ENCODE results near the gene ZNF592.

Gene ZNF592

DNA sequence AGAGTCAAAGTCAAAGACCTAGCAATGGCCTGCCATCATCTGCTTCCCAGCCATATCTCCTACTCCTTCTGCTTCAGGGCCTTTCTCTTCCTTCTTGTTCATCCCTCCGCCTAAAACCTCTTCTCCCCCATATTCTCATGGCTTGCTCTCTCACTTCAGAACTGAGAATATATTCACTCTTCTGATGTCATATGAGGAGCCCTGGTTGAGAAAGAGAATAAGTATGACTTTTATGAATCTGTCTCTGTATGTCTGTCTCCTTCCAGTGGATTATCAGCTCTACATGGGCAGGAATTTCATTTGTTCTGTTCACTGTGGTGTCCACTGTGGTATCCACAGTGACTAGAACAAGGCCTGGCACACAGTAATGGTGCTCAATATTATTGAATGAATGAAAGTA, 11.8 kb downstream of the ZNF592 start:
- DNase-seq (ENCODE audit: low spot score) = no peak
- TF ChIP-seq, protein P1, sequence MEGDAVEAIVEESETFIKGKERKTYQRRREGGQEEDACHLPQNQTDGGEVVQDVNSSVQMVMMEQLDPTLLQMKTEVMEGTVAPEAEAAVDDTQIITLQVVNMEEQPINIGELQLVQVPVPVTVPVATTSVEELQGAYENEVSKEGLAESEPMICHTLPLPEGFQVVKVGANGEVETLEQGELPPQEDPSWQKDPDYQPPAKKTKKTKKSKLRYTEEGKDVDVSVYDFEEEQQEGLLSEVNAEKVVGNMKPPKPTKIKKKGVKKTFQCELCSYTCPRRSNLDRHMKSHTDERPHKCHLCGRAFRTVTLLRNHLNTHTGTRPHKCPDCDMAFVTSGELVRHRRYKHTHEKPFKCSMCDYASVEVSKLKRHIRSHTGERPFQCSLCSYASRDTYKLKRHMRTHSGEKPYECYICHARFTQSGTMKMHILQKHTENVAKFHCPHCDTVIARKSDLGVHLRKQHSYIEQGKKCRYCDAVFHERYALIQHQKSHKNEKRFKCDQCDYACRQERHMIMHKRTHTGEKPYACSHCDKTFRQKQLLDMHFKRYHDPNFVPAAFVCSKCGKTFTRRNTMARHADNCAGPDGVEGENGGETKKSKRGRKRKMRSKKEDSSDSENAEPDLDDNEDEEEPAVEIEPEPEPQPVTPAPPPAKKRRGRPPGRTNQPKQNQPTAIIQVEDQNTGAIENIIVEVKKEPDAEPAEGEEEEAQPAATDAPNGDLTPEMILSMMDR (IDR thresholded peaks at IDR 0.05; ENCODE audit: extremely low read depth, missing control alignments) = no peak

- DNase-seq (ENCODE audit: low spot score) = peak; percentile 42
Observed at GRCh38 chr15:84761607-84762131, 13.3 kb downstream of the ZNF592 start.

GRCh38 chr15:84762840-84763572, 14.6 kb downstream of the ZNF592 start:
- no peak for DNase-seq (ENCODE audit: low spot score)
- TF ChIP-seq, protein P1 (IDR thresholded peaks at IDR 0.05; ENCODE audit: extremely low read depth, missing control alignments) = no peak

More at GRCh38 chr15:84761607-84762131, 13.3 kb downstream of the ZNF592 start:
- TF ChIP-seq, protein P1 (IDR thresholded peaks at IDR 0.05; ENCODE audit: extremely low read depth, missing control alignments) = no peak

DNA sequence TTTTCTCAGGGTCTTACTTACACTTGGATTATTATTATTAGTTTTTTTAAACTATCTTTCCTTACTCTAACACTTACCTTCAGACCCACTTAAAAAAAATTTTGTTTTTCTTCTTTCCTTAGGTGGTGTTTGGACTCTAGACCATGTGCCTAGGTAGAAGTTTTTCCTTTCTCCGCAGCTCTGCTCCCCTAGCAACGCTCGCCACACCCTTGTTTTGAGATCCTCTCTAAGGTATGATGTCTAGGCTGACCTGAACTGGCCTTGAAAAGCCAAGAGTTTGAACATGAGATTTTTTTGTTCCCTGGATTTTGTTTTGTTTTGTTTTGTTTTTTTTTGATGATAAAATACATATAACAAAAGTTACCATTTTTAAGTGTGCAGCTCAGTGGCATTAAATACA, 16.2 kb downstream of the ZNF592 start:
- no peak for DNase-seq (ENCODE audit: low spot score)
- TF ChIP-seq, protein P1 (IDR thresholded peaks at IDR 0.05; ENCODE audit: extremely low read depth, missing control alignments) = no peak

GRCh38 chr15:84764989-84765388, 16.6 kb downstream of the ZNF592 start:
- no peak for DNase-seq (ENCODE audit: low spot score)
- TF ChIP-seq, protein P1 (IDR thresholded peaks at IDR 0.05; ENCODE audit: extremely low read depth, missing control alignments) = no peak

- TF ChIP-seq, protein P1 (IDR thresholded peaks at IDR 0.05; ENCODE audit: extremely low read depth, missing control alignments) = no peak
Observed at GRCh38 chr15:84765675-84766074, 17.3 kb downstream of the ZNF592 start.

DNA sequence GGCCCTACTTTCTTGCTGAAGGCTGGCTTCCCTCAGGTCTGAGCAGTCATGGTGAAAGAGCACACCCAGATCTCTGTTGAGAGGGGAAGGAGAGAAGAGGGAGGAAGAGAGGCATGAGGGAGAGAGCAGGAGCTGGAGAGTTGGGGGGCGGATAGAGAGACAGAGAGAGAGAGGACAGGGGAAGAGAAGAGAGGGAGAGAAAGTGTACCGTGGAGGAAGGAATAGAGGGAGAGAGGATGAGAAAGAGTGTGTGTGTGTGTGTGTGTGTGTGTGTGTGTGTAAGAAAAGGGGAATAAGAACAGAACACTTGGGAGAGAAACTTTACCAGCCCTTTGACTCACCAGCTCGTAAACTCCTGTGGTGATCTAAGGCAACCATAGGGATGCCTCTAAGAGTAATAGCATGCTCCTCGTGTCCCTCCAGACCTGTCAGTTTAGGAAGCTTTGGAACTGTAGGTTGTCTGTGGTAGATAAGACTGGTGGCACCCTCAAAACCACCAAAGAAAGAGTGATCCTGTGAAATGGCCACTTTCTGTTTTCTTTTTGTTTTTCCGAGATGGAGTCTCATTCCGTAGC, 18.2 kb downstream of the ZNF592 start:
- TF ChIP-seq, protein P1 (IDR thresholded peaks at IDR 0.05; ENCODE audit: extremely low read depth, missing control alignments) = no peak
- no peak for DNase-seq (ENCODE audit: low spot score)

More at GRCh38 chr15:84765675-84766074, 17.3 kb downstream of the ZNF592 start:
- no peak for DNase-seq (ENCODE audit: low spot score)
